Measurements from ENCODE around the gene CEP63.

DNA sequence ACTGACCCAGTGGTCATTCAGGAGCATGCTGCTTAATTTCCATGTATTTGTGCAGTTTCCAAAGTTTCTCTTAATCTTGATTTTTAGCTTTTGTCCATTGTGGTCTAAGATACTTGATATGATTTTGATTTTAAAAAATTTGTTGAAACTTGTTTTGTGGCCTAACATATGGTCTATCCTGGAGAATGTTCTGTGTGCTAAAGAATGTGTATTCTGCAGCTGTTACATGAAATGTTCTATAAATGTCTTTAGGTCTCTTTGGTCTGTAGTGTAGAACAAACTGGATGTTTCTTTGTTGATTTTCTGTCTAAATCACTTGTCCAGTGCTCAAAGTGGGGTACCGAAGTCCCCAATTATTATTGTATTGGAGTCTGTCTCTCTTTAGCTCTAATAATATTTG, 17.4 kb downstream of the CEP63 start:
- TF ChIP-seq POLR2A (IDR thresholded peaks at IDR 0.05; ENCODE audit: low read depth) (no peak), EP300 (IDR thresholded peaks at IDR 0.05) (no peak), POLR2AphosphoS5 (IDR thresholded peaks at IDR 0.05) (no peak)
- TF ChIP-seq, protein P1, sequence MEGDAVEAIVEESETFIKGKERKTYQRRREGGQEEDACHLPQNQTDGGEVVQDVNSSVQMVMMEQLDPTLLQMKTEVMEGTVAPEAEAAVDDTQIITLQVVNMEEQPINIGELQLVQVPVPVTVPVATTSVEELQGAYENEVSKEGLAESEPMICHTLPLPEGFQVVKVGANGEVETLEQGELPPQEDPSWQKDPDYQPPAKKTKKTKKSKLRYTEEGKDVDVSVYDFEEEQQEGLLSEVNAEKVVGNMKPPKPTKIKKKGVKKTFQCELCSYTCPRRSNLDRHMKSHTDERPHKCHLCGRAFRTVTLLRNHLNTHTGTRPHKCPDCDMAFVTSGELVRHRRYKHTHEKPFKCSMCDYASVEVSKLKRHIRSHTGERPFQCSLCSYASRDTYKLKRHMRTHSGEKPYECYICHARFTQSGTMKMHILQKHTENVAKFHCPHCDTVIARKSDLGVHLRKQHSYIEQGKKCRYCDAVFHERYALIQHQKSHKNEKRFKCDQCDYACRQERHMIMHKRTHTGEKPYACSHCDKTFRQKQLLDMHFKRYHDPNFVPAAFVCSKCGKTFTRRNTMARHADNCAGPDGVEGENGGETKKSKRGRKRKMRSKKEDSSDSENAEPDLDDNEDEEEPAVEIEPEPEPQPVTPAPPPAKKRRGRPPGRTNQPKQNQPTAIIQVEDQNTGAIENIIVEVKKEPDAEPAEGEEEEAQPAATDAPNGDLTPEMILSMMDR (IDR thresholded peaks at IDR 0.05) = no peak
